ENCODE data around the gene HNRNPH1. TPM values are rescaled to one million over a fixed set of nuclear protein-coding genes. Genes with fewer than 3 reads are reported as not detected.

The HNRNPH1 gene
- polyA plus RNA-seq, 1 donor: 596 TPM

DNA sequence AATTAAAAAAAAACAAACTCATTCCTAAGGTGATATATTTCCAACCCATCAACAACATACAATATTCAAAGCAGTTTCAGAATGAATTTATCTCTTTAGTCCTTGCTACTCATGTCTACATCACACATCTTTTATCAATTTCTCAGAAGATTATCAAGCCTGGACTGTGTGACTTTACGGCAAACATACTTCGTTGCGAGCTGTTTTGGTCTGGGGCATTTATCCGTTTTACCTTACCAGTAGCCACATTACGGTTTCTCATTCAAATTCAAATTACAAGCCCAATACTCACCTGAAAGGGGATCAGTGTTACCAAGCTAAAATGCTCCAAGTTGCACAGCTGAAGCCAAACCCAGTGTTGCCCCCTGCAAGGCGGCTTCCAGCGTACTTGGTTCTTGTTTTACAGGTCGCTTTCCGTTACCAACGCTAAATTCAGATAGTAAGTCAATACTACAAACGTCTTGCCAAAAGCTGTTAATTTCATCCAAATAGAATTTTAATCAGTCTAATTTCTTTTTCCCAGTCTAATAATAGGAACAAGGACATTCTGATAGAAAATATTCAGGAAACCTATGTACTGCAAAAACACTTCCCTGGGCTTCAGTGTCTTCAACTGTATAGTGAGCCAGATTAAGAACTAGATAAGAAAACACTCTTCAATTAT is 1.8 kb downstream of the HNRNPH1 start:
- DNase-seq (ENCODE audit: low read depth): no peak

- no peak for DNase-seq (ENCODE audit: low read depth)
Observed at GRCh38 chr5:179620703-179621350, 2.6 kb downstream of the HNRNPH1 start.

DNA sequence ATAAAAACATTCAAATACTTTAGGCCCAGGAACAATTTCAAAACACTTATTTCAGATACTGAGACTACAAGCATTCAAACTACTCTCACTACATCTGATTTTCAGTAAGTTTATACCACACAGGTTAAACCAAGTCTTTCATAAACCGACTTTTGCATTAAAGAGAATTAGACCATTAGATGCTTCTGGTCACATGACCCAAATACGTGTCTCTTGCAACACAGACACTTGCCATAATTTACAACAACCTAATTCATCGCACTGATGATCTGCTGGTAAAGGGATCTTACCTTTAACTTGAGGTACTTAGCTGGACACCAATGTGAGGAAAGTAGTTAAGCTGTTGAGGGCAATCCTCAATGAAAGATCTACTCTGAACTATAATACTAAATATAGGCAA is 3.2 kb downstream of the HNRNPH1 start:
- DNase-seq (ENCODE audit: low read depth): no peak

- no peak for DNase-seq (ENCODE audit: low read depth)
Observed at GRCh38 chr5:179619776-179620175, 3.7 kb downstream of the HNRNPH1 start.

GRCh38 chr5:179618923-179619554 is 4.4 kb downstream of the HNRNPH1 start:
- DNase-seq (ENCODE audit: low read depth): no peak

- no peak for DNase-seq (ENCODE audit: low read depth)
Observed at GRCh38 chr5:179617930-179618329, 5.5 kb downstream of the HNRNPH1 start.

DNA sequence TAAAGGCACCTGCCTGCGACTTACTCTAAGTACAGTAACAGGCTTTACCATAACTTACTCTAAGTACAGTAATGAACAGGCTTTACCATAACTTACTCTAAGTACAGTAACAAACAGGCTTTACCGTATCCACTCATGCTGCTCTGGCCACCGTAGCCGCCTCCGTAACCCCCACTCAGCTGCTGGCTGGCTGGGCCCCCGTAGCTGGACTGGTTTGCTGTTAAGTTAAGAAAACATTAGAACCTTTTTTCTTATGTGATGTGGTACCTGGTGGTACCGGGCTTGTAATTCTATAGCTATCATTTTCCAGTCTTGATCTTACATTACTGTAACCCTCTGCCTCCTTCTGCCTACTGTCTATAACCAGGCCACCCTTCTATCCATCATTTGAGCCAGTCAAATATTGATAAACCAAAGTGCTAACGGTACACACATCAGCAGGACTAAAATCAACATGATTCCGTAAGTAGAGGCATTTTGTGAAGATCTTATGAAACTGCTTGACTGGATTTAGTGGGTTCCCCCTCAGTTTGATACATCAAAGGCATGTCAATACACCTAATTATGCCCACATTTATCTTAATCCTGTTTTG is 7.4 kb downstream of the HNRNPH1 start:
- DNase-seq (ENCODE audit: low read depth): no peak

DNA sequence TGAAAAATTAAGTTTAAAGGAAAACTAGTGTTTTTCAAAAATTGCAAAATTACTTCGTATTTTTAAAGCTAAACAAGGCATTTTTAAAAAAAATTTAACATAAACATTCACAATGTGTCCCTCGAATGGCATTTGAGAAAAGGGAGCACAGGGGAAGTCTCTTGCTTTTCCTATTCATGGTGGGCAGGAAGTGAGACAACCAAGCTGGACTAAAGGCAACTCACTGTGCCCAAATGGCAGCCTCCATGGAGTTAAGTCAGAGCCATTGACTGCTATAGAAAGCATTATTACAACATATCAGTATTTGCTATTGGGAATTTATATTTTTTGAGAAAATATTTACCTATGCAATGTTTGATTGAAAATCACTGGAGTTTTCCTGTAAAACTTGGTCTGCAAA is 8.3 kb downstream of the HNRNPH1 start:
- no peak for DNase-seq (ENCODE audit: low read depth)

DNA sequence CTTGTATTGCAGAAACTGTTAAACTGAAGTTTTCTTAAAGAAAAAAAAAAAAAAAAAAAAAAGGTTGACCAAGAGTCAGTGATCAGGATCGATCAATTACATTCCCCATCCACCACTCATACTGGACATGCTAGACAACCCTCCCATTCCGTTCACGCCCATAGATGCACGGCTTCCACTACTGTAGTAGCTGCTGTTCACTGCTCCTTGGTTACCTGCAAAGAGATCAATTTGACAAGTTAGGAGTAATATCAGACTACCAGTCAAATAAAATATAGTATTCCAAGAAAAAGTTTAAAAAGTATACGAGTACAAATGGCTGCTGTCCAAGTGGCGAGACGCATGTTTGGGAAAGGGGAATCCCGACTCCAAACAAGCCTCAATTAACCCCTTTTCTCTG is 8.7 kb downstream of the HNRNPH1 start:
- DNase-seq (ENCODE audit: low read depth): no peak

- no peak for DNase-seq (ENCODE audit: low read depth)
Observed at GRCh38 chr5:179613460-179614071, 9.9 kb downstream of the HNRNPH1 start.

GRCh38 chr5:179612577-179613459 is 10.7 kb downstream of the HNRNPH1 start:
- DNase-seq (ENCODE audit: low read depth): no peak

- no peak for DNase-seq (ENCODE audit: low read depth)
Observed at GRCh38 chr5:179610903-179611265, 12.6 kb downstream of the HNRNPH1 start.

DNA sequence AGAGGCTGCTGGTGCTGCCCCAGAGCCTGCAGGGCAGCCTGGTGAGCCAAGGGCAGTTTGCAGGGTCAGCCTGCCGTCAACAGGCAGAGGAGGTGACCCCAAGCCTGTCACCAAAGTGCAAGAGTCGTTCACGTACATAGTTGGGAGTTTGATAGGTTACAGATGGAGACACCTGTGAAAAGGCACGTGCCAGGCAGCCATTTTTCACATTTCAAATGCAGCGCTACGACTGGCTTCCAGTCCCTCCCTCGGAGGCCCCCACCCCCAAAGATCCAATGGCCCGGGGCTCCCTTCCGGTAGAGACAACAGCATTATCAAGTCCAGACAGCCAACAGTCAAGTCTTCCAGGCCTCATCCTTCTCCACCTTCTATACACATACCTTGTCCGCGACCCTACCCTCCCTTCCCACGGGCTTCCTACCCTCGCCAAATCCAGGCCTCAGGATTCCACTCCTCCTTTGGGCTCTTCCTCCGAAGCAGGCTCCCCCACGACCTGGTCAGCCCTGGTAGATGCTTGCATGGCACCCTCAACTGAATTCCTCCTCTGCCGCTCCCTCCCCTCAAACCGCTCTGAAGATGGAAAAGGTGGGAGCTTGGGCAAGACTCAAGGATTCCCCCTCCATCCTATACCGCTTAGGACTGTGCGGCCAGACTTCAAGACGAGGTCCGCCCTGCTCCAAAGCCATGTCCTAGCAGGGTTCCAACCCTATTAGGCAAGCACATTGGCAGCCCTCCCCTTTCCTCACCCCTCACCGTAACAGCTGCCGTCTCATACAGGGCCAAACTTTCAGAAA is 13.2 kb downstream of the HNRNPH1 start:
- DNase-seq (ENCODE audit: low read depth): no peak

DNA sequence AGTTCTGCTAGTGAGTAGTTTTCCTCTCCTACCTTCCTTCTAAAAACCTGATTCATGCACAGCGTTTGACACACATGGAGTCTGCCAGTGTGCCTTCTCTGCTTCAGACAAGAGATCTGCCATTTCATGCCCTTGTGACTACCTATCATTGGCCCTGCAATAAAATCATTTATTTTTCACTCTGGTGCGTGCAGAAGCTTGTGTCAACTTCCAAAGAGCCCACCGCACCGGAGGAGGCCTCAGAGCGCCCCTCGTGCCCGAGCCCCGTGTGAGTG is 13.7 kb downstream of the HNRNPH1 start:
- DNase-seq (ENCODE audit: low read depth): no peak

DNA sequence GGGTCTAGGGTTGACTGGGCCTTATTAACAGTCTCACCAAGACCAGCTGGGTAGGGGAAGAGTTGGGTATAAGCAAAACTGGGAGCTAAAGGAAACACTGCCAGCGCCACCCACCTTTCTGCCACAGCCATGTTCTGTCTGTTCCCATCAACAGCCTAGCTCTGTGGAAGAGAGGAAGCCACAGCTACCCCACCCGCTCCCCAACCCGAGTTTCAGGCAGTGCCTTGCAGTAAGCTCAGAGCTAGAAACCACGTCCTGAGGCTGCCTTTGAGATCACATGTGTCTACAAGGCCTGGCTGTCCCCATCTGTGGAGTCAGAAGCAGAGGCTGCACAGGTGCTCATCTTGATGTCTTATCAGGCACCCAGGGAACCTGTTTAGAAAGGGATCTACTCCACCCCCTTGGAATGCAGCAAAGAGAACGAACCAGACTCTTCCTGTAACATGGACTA is 15.3 kb downstream of the HNRNPH1 start:
- DNase-seq (ENCODE audit: low read depth): no peak

DNA sequence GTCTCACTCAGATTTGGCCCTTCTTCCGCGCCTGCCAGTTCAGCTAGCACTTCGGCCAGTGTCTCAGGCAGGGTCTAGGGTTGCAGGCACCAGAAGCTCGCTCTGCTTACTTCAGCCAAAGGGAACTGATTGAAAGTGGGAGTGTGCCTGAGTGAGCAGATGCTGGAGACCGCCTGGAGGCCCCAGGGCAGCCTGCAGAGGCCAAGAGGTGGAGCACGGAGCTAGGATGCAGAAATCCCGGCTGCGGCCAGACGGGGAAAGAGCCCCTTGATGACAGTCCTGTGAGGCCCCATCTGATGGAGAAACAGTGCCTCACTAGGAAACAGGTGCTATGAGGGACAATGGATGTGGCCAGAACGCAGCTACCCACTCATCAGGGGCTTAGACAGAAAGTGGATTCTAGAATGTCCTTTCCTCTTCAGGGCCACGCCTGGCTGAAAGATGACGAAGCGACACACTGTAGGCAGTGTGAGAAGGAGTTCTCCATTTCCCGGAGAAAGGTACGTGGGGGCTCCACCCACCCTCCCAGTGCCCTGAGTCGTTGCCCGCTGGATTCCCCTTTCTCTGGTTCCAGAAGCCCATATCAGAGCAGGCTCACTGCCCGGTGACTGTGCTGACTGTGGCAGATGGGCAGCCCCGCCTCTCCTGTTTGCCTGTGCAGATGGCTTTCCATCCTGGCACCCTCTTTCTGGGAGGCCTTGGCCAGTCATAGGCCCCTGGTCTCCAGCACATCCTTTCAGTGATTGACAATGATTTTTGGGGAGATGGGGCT is 16.1 kb downstream of the HNRNPH1 start:
- DNase-seq (ENCODE audit: low read depth): no peak

DNA sequence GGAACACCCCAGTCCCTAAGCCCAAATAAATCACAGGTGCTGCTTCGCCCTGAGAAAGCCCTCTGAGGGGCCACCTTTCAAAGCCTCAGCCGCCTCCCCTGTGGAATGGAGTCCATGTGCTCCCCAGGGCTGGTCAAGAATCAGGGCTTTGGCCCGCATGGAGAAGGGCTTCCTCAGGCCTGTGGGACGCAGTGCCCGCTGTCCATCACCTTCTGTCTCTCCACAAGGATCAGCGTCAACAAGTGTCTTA is 16.6 kb downstream of the HNRNPH1 start:
- no peak for DNase-seq (ENCODE audit: low read depth)

DNA sequence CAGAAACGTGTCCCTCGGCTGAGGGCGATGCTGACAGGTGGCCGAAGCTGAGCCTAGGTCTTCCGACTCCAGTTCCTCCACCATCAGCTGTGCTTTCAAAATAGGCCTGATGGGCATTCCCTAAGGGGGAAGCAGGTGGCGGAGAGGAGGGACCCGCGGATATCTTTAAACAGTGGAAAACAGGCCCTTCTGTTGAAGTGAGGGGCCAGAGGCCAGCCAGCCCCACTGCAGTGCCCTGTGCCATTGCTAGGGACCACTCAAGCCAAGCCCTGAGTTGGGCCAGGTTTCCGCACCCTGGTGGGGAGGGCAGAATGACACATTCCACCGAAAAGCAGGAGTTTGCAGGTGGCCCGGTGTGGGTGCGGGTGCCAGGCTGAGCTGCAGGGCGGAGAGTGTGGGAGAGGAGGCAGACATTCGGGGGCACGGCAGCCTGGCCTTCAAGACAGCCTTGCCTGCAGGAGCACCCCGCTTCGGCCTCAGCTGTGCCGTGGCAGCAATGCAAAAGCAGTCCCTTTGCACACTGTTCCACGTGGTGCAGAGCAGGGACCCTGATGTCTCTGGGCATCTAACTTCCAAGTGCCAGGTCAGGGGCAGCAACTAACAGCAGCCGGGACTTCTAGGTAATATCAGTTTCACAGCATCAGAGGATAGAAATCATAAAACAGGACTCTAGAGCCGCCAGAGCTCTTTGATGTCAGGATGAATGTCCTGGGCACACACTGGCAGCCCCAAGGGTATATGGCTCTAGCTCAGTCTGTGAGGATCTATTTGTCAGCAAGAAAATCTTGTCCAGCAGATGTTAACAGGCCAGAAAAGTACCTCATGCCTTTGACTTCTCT is 17.2 kb downstream of the HNRNPH1 start:
- DNase-seq (ENCODE audit: low read depth): no peak

Data from forelimb muscle (tissue), 1 donor.